ENCODE data around the gene RAB15.

GRCh38 chr14:64950889-64951288 lies 21.2 kb downstream of the RAB15 start:
- TF ChIP-seq CTCF (IDR thresholded peaks at IDR 0.05; ENCODE audit: low read depth, low read length) (no peak), EZH2phosphoT487 (IDR thresholded peaks at IDR 0.05; ENCODE audit: low read depth) (no peak)
